NCI-H524 treated with DMSO at 0.1 percent for 48 hours (cell line): ENCODE results near the gene PIEZO1.
"Not testable (repeated sequence)": the region's sequence is repeated elsewhere in the genome, so short reads cannot be mapped to it uniquely, and the experiment has no call there.

ENCODE experiments used
- DNase-seq: peaks from one replicate; lab custom pipeline; 2025; lab: John Stamatoyannopoulos, UW

PIEZO1 gene

DNA sequence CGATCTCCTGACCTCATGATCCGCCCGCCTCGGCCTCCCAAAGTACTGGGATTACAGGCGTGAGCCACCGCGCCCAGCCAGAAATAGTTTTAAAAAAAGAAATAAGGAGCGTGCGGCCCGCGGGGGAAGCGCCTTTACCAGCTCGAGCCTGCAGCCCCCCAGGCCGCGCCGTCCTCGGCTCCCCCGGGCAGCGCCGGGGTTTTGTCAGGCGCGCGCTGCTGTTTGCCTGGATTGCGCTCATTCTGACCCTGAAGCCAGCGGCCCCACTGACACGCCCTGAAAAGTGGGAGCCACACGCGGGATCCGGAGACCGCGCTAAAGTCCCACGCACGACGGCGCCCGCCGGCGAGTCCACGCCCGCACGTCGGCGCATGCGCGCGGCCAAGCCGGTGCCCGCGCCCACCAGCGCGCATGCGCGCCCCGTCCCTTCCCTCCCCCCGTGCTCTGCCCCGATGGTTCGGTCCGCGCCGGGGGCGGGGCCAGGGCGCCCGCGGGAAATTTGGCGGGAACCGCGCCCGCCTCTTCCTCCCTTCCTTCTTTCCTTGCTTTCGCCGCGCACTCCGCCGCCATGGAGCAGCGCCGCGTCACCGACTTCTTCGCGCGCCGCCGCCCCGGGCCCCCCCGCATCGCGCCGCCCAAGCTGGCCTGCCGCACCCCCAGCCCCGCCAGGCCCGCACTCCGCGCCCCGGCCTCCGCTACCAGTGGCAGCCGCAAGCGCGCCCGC, 18.4 kb upstream of the PIEZO1 start, which contains the start of gene CDT1:
CDT1 (plus strand) TSS at position 526 of the 724 bp plus-strand sequence; CDS start at position 569, 43 bp downstream.
- DNase-seq, result no peak

- DNase-seq, result no peak
These were observed 15.2 kb upstream of the PIEZO1 start for GRCh38 chr16:88800277-88800592.

DNA sequence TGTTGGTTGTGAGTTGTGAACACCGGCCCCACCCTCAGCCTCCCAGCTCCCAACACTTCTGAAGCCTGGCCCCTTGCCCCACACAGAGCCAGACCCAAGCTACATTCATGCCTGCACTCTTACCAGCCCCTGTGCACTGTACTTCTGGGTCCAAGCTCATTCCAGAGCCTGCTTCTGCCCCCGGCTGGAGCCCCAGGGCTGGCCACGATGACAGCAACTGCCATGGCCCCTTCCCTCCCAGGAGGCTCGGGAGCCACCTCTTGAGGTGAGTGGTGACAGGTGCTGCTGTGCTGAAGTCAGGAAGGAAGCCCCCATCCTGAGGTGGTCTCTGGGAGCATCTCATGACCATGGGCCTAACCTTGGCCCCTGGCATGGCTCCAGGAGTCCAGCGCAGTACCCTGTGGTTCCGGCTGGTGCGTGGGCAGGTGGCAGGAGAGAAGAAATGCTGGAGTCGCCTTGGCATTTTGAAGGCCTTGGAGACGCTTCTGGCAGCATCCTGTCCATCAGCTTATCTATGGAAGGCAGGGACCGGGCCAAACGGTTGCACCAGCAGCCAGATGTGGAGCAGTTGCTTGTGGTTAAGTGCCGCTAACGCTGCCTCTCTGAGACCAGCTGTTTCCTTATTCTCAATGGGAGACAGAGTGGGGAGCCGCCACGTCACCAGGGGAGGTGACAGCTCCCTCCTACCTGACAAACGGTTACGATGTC, 14.7 kb upstream of the PIEZO1 start:
- no peak for DNase-seq

- DNase-seq, result peak; percentile 97
These were observed 13.9 kb upstream of the PIEZO1 start for GRCh38 chr16:88798772-88799455.

DNA sequence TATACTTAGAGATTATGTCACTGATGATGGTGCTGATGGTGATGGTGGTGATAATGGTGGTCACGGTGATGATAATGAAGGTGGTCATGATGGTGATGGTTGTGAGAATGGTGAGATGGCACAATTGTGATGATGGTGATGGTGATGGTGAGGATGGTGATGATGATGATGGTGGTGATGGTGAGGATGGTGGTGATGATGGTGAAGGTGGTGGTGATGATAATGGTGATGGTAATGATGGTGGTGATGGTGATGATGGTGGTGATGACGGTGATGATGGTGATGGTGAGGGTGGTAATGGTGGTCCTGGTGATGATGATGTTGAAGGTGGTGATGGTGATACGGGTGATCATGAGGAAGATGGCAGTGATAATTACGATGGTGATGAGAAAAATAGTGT, 13.1 kb upstream of the PIEZO1 start:
- no peak for DNase-seq

DNA sequence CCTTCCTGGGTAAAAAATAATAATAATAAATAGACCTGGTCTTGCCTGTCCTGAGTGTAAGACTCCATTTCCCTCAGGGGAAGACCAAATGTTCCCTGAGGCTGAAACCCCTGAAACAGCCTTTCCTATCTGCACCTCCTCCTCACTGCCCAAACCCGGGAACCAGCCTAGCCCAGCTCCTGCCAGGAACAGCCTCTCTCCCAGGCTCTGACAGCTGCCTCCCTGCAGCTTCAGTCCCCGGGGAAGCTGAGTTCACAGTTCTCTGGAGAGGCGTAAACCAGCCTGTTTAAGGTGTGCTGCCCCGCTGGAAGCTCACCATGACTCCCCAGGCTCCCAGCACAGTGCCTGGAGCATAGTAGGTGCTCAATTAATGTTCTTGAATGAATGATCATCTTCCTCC, 11.3 kb upstream of the PIEZO1 start:
- no peak for DNase-seq

DNA sequence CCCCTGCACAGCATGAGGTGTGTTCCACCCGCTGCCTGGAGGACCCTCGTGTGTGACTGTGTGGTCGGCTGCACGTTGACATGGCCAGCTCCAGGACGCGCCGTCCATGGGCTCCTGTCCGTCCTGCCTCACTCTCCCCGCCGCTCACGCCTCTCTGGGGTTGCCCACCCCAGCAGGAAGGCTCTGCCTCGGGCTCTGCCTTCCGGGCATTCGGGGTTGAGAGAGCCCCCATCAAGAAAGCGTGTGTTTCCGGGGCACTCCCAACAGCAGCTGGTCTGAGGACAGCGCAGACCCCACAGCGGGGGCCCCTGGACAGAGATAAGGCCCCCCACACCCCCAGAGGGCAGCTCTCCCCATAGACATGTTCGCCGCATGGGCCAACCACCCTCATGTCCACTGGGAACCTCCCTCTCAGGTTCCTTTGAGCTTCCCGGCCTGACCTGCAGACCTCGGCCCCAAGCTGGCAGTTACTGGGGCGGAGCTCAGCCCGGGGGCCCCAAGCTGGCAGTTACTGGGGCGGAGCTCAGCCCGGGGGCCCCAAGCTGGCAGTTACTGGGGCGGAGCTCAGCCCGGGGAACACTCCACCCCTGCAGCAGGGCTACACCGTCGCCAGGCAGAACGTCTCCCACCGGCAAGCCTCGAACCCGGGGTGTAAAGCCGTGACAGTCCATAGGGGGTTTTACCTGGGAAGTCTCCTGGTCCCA, 8.4 kb upstream of the PIEZO1 start:
- no peak for DNase-seq

DNA sequence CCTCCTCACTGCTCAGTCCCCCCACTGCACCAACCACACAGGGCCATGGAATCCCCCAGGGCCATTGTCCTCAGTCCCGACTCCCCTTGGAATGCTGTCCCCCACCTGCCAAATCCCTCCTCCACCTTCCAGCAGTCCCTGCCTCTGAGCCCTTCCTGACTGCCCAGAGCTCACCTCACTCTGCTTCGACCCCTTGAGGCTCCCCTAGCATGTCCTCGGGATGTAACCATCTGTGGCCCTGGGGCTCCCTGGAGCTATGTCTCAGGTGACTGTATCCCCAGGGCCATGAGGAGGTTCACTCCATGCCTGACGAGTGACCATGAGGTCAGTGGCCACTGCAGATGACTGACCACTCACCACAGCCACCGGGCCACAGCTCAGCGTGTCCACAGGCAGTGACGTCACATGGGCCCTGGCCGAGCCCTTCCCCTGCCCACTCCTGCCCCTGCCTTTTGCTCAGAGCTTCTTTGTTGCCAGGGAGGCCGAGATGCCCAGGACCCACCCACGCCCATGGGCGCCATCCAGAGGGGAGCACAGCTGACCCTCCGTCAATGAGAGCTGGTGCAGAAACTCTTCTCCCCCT, 7.7 kb upstream of the PIEZO1 start:
- DNase-seq, result no peak

GRCh38 chr16:88792078-88792550, 7.1 kb upstream of the PIEZO1 start:
- no peak for DNase-seq

- DNase-seq, result no peak
These were observed 5.5 kb upstream of the PIEZO1 start for GRCh38 chr16:88790312-88791211.

DNA sequence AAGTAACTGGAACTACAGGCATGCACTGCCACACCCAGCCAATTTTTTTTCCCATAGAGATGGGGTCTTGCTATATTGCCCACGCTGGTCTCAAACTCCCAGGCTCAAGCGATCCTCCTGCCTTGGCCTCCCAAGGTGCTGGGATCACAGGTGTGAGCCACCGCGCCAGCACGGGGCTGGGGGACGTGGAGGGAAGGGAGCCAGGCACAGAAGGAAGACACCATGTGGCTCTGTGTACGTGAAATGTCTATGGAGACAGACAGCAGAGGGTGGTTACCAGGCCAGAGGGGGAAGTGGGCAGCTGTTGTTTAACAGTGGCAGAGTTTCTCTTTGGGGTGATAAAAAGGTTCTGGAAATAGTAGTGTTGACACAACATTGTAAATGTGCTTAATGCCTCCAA, 4.6 kb upstream of the PIEZO1 start:
- DNase-seq, result no peak

DNA sequence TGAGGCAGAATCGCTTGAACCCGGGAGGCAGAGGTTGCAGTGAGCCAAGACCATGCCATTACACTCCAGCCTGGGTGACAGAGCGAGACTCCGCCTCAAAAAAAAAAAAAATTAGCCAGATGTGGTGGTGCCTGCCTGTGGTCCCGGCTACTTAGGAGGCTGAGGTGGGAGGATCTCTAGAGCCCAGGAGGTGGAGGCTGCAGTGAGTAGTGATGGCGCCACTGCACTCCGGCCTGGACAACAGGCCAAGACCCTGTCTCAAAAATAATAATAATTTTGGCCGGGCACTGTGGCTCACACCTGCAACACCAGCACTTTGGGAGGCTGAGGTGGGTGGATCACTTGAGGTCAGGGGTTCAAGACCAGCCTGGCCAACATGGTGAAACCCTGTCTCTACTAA, 3.7 kb upstream of the PIEZO1 start:
- DNase-seq, result not testable (repeated sequence)

DNA sequence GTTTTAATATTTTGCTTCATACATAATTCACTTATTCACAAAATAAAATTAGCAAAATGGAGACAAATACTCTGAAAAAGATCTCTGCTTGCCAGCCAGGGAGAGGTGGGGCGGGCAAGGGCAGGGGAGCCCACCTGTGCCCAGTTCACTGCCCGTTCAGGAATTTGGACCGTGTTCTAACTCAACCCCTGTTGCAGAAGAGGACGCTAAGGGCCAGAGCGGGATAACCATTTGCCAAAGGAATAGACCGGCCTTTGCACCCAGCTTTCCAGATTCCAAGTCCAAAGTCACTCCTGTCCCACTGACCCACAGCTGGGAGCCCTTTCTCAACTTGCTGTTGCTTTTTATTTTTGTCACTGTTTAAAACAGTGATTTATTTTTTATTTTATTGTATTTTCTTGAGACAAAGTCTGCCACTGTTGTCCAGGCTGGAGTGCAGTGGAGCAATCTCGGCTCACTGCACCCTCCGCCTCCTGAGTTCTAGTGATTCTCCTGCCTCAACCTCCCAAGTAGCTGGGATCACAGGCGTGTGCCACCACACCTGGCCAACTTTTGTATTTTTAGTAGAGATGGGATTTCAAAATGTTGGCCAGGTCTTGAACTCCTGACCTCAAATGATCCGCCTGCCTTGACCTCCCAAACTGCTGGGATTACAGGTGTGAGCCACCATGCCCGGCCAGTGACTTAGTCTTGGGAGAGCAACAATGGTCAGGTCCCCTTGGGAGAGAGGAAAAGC, 2.7 kb upstream of the PIEZO1 start:
- no peak for DNase-seq

GRCh38 chr16:88784856-88785105, 239 bp downstream of the PIEZO1 start:
- DNase-seq, result no peak

GRCh38 chr16:88784074-88784855, 755 bp downstream of the PIEZO1 start:
- DNase-seq, result no peak

GRCh38 chr16:88783391-88784073, 1.5 kb downstream of the PIEZO1 start:
- no peak for DNase-seq

DNA sequence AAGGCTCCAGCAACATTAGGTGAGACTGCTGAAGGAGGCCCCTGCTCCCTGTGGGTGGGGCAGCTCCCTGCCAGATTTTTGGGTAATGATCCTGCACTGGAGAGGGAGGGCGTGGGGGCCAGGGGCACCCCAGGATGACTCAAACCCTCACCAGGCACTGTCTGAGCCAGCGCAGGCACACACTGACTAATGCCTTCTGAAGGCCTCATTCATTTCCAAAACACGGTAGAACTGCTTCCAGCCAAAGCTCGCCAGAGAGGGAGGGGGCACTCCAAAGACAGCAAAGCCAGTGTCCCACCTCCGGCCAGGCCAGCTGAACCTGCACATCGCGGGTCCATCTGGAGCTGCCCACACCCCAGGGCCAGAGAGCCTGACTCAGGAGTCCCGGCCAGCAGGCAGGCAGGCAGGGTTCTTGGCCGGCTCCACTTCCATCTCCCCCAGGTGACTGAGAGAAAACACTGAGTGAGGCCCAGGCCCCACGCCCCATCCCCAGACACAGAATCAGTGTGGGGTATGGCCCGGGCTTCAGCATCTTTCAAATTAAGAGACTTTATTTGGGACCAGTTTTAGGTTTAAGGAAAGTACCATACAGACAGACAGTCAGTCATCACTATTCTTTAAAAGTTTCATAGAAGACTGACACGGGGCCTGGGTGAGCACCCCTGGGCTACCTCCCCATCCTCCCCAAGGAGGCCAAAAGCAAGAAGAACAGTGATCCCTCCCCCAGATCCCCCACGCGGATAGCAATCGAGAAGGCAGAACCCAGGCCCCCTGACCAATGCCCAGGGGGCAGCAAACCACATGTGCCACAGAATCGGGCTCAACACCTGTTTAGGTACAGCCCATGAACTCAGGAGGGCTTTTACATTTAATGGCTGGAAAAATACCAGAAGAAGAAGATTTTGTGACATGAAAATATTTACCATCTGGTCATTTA, 2.3 kb downstream of the PIEZO1 start:
- DNase-seq, result no peak
